Peyer's patch (tissue), 4 donors: ENCODE data around the gene PGAP3. TPM values are rescaled to one million over a fixed set of nuclear protein-coding genes. Genes with fewer than 3 reads are reported as not detected.
"Not testable (repeated sequence)": the region's sequence is repeated elsewhere in the genome, so short reads cannot be mapped to it uniquely, and the experiment has no call there.

Experiments used
- DNase-seq, 3 donors: peaks; one replicate each; pipeline ENCODE4 v3.0.0-alpha.2; 2017 to 2019
- H3K27ac ChIP-seq, 4 donors: fragments of 200-600 bp; sonication (generic); one replicate each; pipeline ENCODE4 v1.5.1; 2016 to 2019
- H3K27me3 ChIP-seq, 2 donors: fragments of 200-600 bp; sonication (generic); one replicate each; pipeline ENCODE4 v1.5.1; 2019
- H3K36me3 ChIP-seq, 3 donors: fragments of 200-600 bp; sonication (generic); one replicate each; pipeline ENCODE4 v1.5.1; 2016 to 2019
- H3K4me1 ChIP-seq, 4 donors: fragments of 200-600 bp; sonication (generic); one replicate each; pipeline ENCODE4 v1.5.1; 2016 to 2019
- H3K4me3 ChIP-seq, 4 donors: fragments of 200-600 bp; sonication (generic); 1 replicate in 3 of 4; 2 replicates in 1 of 4; pipeline ENCODE4 v1.5.1; 2016 to 2019; ENCODE audit warnings: mild to moderate bottlenecking in 1 of 4
- H3K9me3 ChIP-seq, 4 donors: fragments of 200-600 bp; sonication (generic); one replicate each; pipeline ENCODE4 v1.5.1; 2016 to 2019; ENCODE audit warnings: mild to moderate bottlenecking in 1 of 4
- CTCF ChIP-seq, 6 experiments: fragments of 450-650 bp in 4 of 6; fragments of 200-600 bp in 2 of 6; sonication (generic) in 1 of 6; IDR thresholded peaks; one replicate each; pipeline ENCODE4 v1.5.1; 2017 to 2019; ENCODE audit warnings: antibody characterized with exemption in 6 of 6, mild to moderate bottlenecking in 3 of 6, moderate library complexity in 1 of 6
- POLR2A ChIP-seq, 2 donors: fragments of 450-650 bp; IDR thresholded peaks; one replicate each; pipeline ENCODE4 v1.5.1; 2017; ENCODE audit warnings: antibody characterized with exemption in 2 of 2, mild to moderate bottlenecking in 2 of 2, moderate library complexity in 2 of 2
- total RNA-seq, 4 donors: library from RNA; depleted of rRNA; stranded (reverse); fragments of >200 nt; gene quantifications; one replicate each; pipeline ENCODE4 v1.1.0, GENCODE V29; 2016

The PGAP3 gene
- total RNA-seq, 4 donors from 2014 or later = 15.7 to 72.3 (median 65.1) TPM

- H3K9me3 ChIP-seq = no peaks in the 10 kb centered on the region
- peak overlapping the region in 3 of 4 donors; percentile 60 to 88 (median 76) for H3K4me3 ChIP-seq
- peak overlapping the region in 3 of 4 donors; percentile 91 to 96 (median 93) for H3K27ac ChIP-seq
- H3K4me1 ChIP-seq = peaks cover 0 to 50% (median 5%) of the 10 kb centered on the region in 4 donors
- no peaks in the 10 kb centered on the region for H3K27me3 ChIP-seq
- peak in 1 of 6 experiments; percentile 2 for TF ChIP-seq CTCF (IDR thresholded peaks at IDR 0.05)
- TF ChIP-seq POLR2A (IDR thresholded peaks at IDR 0.05) = peak; percentile 90 to 97
- no peaks in the 10 kb centered on the region for H3K36me3 ChIP-seq
- peak in 2 of 3 donors; percentile 73 to 87 for DNase-seq
Measured at GRCh38 chr17:39701012-39701783, 13.3 kb upstream of the PGAP3 start.

- H3K9me3 ChIP-seq = no peaks in the 10 kb centered on the region
- H3K36me3 ChIP-seq = no peaks in the 10 kb centered on the region
- H3K27ac ChIP-seq = peak overlapping the region; percentile 65 to 96 (median 92)
- H3K4me3 ChIP-seq = peak overlapping the region; percentile 40 to 88 (median 68)
- H3K27me3 ChIP-seq = no peaks in the 10 kb centered on the region
- no peak for TF ChIP-seq POLR2A (IDR thresholded peaks at IDR 0.05)
- no peak for TF ChIP-seq CTCF (IDR thresholded peaks at IDR 0.05)
- peak in 1 of 3 donors; percentile 69 for DNase-seq
- peaks cover 0 to 45% (median 5%) of the 10 kb centered on the region in 4 donors for H3K4me1 ChIP-seq
Measured at GRCh38 chr17:39700148-39700987, 12.5 kb upstream of the PGAP3 start.

- Histone ChIP-seq H3K4me3 (peak within 1 kb of the TSS; percentile 40 to 88 (median 68)), H3K27me3 (no peaks in the 10 kb centered on the region), H3K9me3 (no peaks in the 10 kb centered on the region), H3K27ac (peak within 1 kb of the TSS; percentile 65 to 96 (median 92)), H3K4me1 (peaks cover 0 to 43% (median 3%) of the 10 kb centered on the region in 4 donors), H3K36me3 (no peaks in the 10 kb centered on the region)
- TF ChIP-seq POLR2A (IDR thresholded peaks at IDR 0.05) (peak; percentile 86 to 90), CTCF (IDR thresholded peaks at IDR 0.05) (peak in 1 of 6 experiments; percentile 7)
- DNase-seq = peak in 2 of 3 donors; percentile 81 to 86
Measured at GRCh38 chr17:39699818-39700147, 11.9 kb upstream of the PGAP3 start, which contains the start of gene ERBB2. Gene ERBB2 (plus strand): TSS chr17:39700064. CDS start chr17:39700239, 175 bp downstream.

GRCh38 chr17:39699157-39699817 is 11.4 kb upstream of the PGAP3 start:
- Histone ChIP-seq H3K27ac (peak overlapping the region; percentile 65 to 96 (median 92)), H3K4me3 (peak overlapping the region; percentile 40 to 88 (median 68)), H3K4me1 (peaks cover 0 to 40% (median 1%) of the 10 kb centered on the region in 4 donors)
- H3K27me3 ChIP-seq, DNase-seq, H3K36me3 ChIP-seq, H3K9me3 ChIP-seq: not testable (repeated sequence)

GRCh38 chr17:39697961-39698360 is 10.1 kb upstream of the PGAP3 start:
- TF ChIP-seq POLR2A (IDR thresholded peaks at IDR 0.05) (no peak), CTCF (IDR thresholded peaks at IDR 0.05) (no peak)
- H3K27me3 ChIP-seq = no peaks in the 10 kb centered on the region
- H3K36me3 ChIP-seq = no peaks in the 10 kb centered on the region
- H3K4me1 ChIP-seq = peaks cover 0 to 27% (median under 1%) of the 10 kb centered on the region in 4 donors
- no peaks in the 10 kb centered on the region for H3K9me3 ChIP-seq
- DNase-seq = no peak
- H3K27ac ChIP-seq = no peak overlapping the region
- no peak overlapping the region for H3K4me3 ChIP-seq
